ENCODE data around the gene PTK6.

Gene PTK6

DNA sequence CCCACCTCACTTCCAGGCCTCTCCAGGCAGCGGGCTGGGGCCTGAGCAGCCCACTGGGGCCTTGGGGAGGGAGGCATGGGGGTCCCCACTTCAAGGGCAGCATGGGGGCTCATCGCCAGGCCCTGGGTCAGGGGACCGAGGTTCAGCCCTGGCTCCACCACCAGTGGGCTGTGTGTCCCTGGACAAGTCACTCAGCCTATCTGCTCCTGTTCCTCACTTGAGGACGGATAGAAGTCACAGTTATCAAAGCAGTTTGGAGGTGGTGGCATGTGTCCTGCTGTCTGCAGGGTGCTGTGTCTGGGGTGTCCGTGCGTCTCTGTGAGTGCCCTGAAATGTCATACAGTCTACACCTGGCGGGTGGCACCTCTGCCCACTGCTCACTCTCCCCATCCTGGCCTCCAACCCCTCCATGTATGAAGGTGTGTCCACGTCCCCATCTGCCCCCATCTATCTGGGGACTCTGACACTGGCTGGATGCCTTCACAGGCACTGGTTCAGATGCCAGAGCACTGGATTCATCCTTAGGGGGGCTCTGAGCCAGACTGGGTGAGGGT is 41.9 kb downstream of the PTK6 start:
- no peak for TF ChIP-seq CTCF (IDR thresholded peaks at IDR 0.05; ENCODE audit: borderline replicate concordance, control extremely low read depth, extremely low read depth, insufficient read depth, missing control alignments)
- DNase-seq (ENCODE audit: low spot score), result no peak
- in situ Hi-C loops (cut with MboI; ENCODE audit: low sequenced_read_pairs, unreplicated experiment), result no loop called here

- DNase-seq (ENCODE audit: low spot score), result no peak
- TF ChIP-seq CTCF (IDR thresholded peaks at IDR 0.05; ENCODE audit: borderline replicate concordance, control extremely low read depth, extremely low read depth, insufficient read depth, missing control alignments), result no peak
- in situ Hi-C loops (cut with MboI; ENCODE audit: low sequenced_read_pairs, unreplicated experiment), result no loop called here
Measured at GRCh38 chr20:63494420-63495166, 42.6 kb downstream of the PTK6 start.

- in situ Hi-C loops (cut with MboI; ENCODE audit: low sequenced_read_pairs, unreplicated experiment), result no loop called here
- DNase-seq (ENCODE audit: low spot score), result no peak
Measured at GRCh38 chr20:63494084-63494419, 43.1 kb downstream of the PTK6 start.

DNA sequence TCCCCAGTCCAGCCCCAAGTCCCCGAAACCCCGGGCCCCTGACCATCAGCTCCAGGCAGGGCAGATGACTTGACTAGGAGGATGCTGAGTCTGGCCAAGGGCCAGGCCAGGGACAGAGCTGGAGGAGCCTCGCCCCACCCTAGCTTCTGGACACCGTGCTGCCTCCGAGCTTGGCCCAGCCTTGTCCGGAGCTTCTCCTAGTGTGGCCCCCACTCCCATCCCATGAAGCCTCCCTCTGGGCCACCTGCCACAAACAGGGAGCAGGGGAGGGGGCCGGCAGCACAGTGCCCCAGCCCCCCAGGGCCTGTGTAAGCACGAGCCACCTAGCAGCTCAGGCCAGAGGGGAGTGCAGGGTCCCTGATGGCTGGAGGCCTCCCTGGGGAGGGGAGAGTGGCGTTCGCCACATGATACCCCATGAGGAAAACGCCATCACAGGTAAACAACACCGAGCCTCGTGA is 43.6 kb downstream of the PTK6 start:
- in situ Hi-C loops (cut with MboI; ENCODE audit: low sequenced_read_pairs, unreplicated experiment), result no loop called here

More at GRCh38 chr20:63494084-63494419, 43.1 kb downstream of the PTK6 start:
- TF ChIP-seq CTCF (IDR thresholded peaks at IDR 0.05; ENCODE audit: borderline replicate concordance, control extremely low read depth, extremely low read depth, insufficient read depth, missing control alignments), result no peak

GRCh38 chr20:63492982-63493381 is 44.2 kb downstream of the PTK6 start:
- TF ChIP-seq CTCF (IDR thresholded peaks at IDR 0.05; ENCODE audit: borderline replicate concordance, control extremely low read depth, extremely low read depth, insufficient read depth, missing control alignments), result no peak
- in situ Hi-C loops (cut with MboI; ENCODE audit: low sequenced_read_pairs, unreplicated experiment), result no loop called here
- DNase-seq (ENCODE audit: low spot score), result no peak

More for the DNA sequence above, 43.6 kb downstream of the PTK6 start:
- DNase-seq (ENCODE audit: low spot score), result no peak
- TF ChIP-seq CTCF (IDR thresholded peaks at IDR 0.05; ENCODE audit: borderline replicate concordance, control extremely low read depth, extremely low read depth, insufficient read depth, missing control alignments), result no peak

DNA sequence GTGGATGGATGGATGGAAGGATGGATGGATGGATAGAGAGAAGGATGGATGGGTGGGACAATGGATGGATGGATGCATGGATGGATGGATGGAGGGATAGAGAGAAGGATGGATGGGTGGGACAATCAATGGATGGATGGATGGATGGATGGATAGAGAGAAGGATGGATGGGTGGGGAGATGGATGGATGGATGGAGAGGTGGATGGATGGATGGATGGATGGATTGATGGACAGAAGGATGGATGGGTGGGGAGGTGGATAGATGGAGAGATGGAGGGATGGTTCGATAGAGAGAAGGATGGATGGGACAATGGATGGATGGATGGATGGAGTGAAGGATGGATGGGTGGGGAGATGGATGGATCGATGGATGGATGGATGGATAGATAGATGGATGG is 44.7 kb downstream of the PTK6 start:
- in situ Hi-C loops (cut with MboI; ENCODE audit: low sequenced_read_pairs, unreplicated experiment), result no loop called here
- TF ChIP-seq CTCF (IDR thresholded peaks at IDR 0.05; ENCODE audit: borderline replicate concordance, control extremely low read depth, extremely low read depth, insufficient read depth, missing control alignments), result no peak
- DNase-seq (ENCODE audit: low spot score), result no peak
